K562 (cell line): ENCODE data around the gene NAGPA. TPM values are rescaled to one million over a fixed set of nuclear protein-coding genes. Genes with fewer than 3 reads are reported as not detected.

Source experiments
- ATAC-seq: fragments of 200-7000 bp; cut with Tn5 transposase; 3 replicates; pipeline ENCODE4 v1.9.1; 2020; ENCODE audit warnings: moderate library complexity
- BruUV-seq: library from RNA; stranded (reverse); fragments of 400-500 nt; replicated peaks from 2 replicates; lab custom pipeline; 2021; lab: Mats Ljungman, UMichigan
- CTCF ChIA-PET: fragments of 300-600 bp; formaldehyde crosslinking; extraction: SDS; loops from one replicate; lab custom pipeline; 2021; ENCODE audit warnings: low intra/inter-chr PET ratio; lab: Yijun Ruan, JAX
- POLR2A ChIA-PET: fragments of 300-600, 350-650 bp; sonication (Branson Sonifier 250); formaldehyde crosslinking; extraction: SDS; loops from one replicate; lab custom pipeline; 2021; ENCODE audit warnings: antibody characterized with exemption, inconsistent platforms; lab: Yijun Ruan, JAX
- DNase-seq, 4 experiments: peaks; one replicate each; pipeline versions ENCODE4 v3.0.0 to v3.0.0-alpha.2; 2011 to 2018; ENCODE audit warnings: low spot score in 3 of 4, mixed read lengths in 3 of 4; ENCODE audit errors: extremely low read depth in 1 of 4
- FAIRE-seq: peaks from 2 replicates; lab custom pipeline; 2011; peaks lifted over from hg19 to GRCh38; lab: Jason Lieb, UNC
- H2AFZ ChIP-seq: 2 replicates; pipeline ENCODE4 v1.6.0; 2011; ENCODE audit warnings: low read depth, low read length, control low read depth, inconsistent platforms
- H3K27ac ChIP-seq: fragments of 200-600 bp; 3 replicates; pipeline ENCODE4 v1.8.0; 2011; ENCODE audit warnings: low read depth, mild to moderate bottlenecking, control low read depth, inconsistent platforms, low read length, moderate library complexity, mixed read lengths; ENCODE audit errors: extremely low read depth
- H3K27me3 ChIP-seq, 2 experiments: fragments of 300-600 bp in 1 of 2; 2 replicates in 1 of 2; 3 replicates in 1 of 2; pipeline versions ENCODE4 v1.6.0 to v1.8.0; 2011; ENCODE audit warnings: inconsistent platforms in 2 of 2, low read length in 2 of 2, mild to moderate bottlenecking in 1 of 2, mixed read lengths in 1 of 2, moderate library complexity in 1 of 2; ENCODE audit not compliant: control insufficient read depth in 2 of 2, insufficient read depth in 2 of 2
- H3K36me3 ChIP-seq: fragments of 300-600 bp; 3 replicates; pipeline ENCODE4 v1.8.0; 2011; ENCODE audit warnings: mild to moderate bottlenecking, low read length, inconsistent platforms; ENCODE audit not compliant: control insufficient read depth, insufficient read depth
- H3K4me1 ChIP-seq, 2 experiments: fragments of 200-600 bp in 1 of 2; replicated peaks in 1 of 2; 2 replicates in 1 of 2; 3 replicates in 1 of 2; pipeline versions ENCODE4 v1.5.1 to v1.8.0; 2011; ENCODE audit warnings: inconsistent platforms in 2 of 2, low read length in 2 of 2, mild to moderate bottlenecking in 1 of 2, mixed read lengths in 1 of 2, moderate library complexity in 1 of 2; ENCODE audit not compliant: control insufficient read depth in 2 of 2, insufficient read depth in 2 of 2
- H3K4me2 ChIP-seq: 2 replicates; pipeline ENCODE4 v1.6.1; 2011; ENCODE audit warnings: low read length, control low read depth, inconsistent platforms, mixed read lengths; ENCODE audit not compliant: insufficient read depth
- H3K4me3 ChIP-seq: fragments of 200-600 bp; sonication (generic), shearing (Covaris generic); 2 replicates; pipeline ENCODE4 v1.5.1; 2016; ENCODE audit warnings: control low read depth, inconsistent platforms
- H3K79me2 ChIP-seq: fragments of 200-600 bp; 3 replicates; pipeline ENCODE4 v1.8.0; 2011; ENCODE audit warnings: low read length, inconsistent platforms; ENCODE audit not compliant: control insufficient read depth, insufficient read depth
- H3K9ac ChIP-seq, 2 experiments: 2 replicates each; pipeline versions ENCODE4 v1.6.0 to v1.6.1; 2011; ENCODE audit warnings: low read depth in 2 of 2, low read length in 2 of 2, control low read depth in 1 of 2, inconsistent platforms in 1 of 2, mild to moderate bottlenecking in 1 of 2, mixed read lengths in 1 of 2; ENCODE audit not compliant: insufficient read depth in 1 of 2
- H3K9me1 ChIP-seq: one replicate; pipeline ENCODE4 v1.6.0; 2011; ENCODE audit warnings: inconsistent platforms, mild to moderate bottlenecking, low read length, moderate library complexity; ENCODE audit not compliant: control insufficient read depth, insufficient read depth
- H3K9me3 ChIP-seq: replicated peaks from 2 replicates; pipeline ENCODE4 v1.5.1; 2011; ENCODE audit warnings: low read depth, low read length, inconsistent platforms; ENCODE audit not compliant: control insufficient read depth, insufficient read depth
- H4K20me1 ChIP-seq: replicated peaks from 2 replicates; pipeline ENCODE4 v1.6.1; 2011; ENCODE audit warnings: low read length, inconsistent platforms, mixed read lengths; ENCODE audit not compliant: control insufficient read depth, insufficient read depth
- ARID2 ChIP-seq: fragments of 450-650 bp; IDR thresholded peaks from 2 replicates; pipeline ENCODE4 v1.6.1; 2017; ENCODE audit warnings: antibody characterized with exemption, mild to moderate bottlenecking
- CBX1 ChIP-seq: sonication (generic); IDR thresholded peaks from 2 replicates; pipeline ENCODE4 v1.6.1; 2016; ENCODE audit warnings: antibody characterized with exemption, low read depth, mild to moderate bottlenecking
- CREB3L1 ChIP-seq: fragments of 450-650 bp; IDR thresholded peaks from 2 replicates; pipeline ENCODE4 v1.6.1; 2014; ENCODE audit warnings: low read depth, mild to moderate bottlenecking, moderate library complexity, borderline replicate concordance
- CSDE1 ChIP-seq, 2 experiments: fragments of 450-650 bp; IDR thresholded peaks; 2 replicates each; pipeline ENCODE4 v1.6.1; 2016; ENCODE audit warnings: mild to moderate bottlenecking in 1 of 2
- FUS ChIP-seq: fragments of 200-400 bp; formaldehyde crosslinking; optimal IDR thresholded peaks from 2 replicates; pipeline ENCODE3; 2017; ENCODE audit warnings: low read depth, low read length
- HDAC8 ChIP-seq: fragments of 450-650 bp; IDR thresholded peaks from 2 replicates; pipeline ENCODE4 v1.6.1; 2016; ENCODE audit warnings: mild to moderate bottlenecking, missing genetic modification characterization, moderate library complexity, missing compliant biosample characterization
- HNRNPH1 ChIP-seq: fragments of 200-400 bp; formaldehyde crosslinking; optimal IDR thresholded peaks from 2 replicates; pipeline ENCODE3; 2017; ENCODE audit warnings: low read depth, mild to moderate bottlenecking, low read length, moderate library complexity
- MAZ ChIP-seq, 2 experiments: fragments of 450-650 bp in 1 of 2; sonication (generic) in 1 of 2; formaldehyde crosslinking; IDR thresholded peaks in 1 of 2; conservative IDR thresholded peaks in 1 of 2; 2 replicates each; pipeline versions ENCODE4 v1.4.0 to v1.5.0; 2020; ENCODE audit warnings: mild to moderate bottlenecking in 1 of 2, missing genetic modification reagents in 1 of 2
- SMAD4 ChIP-seq: fragments of 250-450 bp; sonication (Bioruptor Pico); conservative IDR thresholded peaks from 2 replicates; pipeline ENCODE4 v1.8.0; 2021; ENCODE audit warnings: inconsistent platforms, mild to moderate bottlenecking, moderate library complexity
- SRSF3 ChIP-seq: fragments of 200-400 bp; formaldehyde crosslinking; IDR thresholded peaks from 2 replicates; pipeline ENCODE4 v1.6.1; 2016; ENCODE audit warnings: mild to moderate bottlenecking, low read length, moderate library complexity; ENCODE audit not compliant: insufficient read depth
- TEAD4 ChIP-seq, 2 experiments: sonication (generic) in 1 of 2; formaldehyde crosslinking in 1 of 2; IDR thresholded peaks; 2 replicates each; pipeline versions ENCODE4 v1.6.1 to v1.8.0; 2012 to 2022; ENCODE audit warnings: borderline replicate concordance in 1 of 2, inconsistent platforms in 1 of 2, low read length in 1 of 2, mild to moderate bottlenecking in 1 of 2, missing genetic modification reagents in 1 of 2
- XRCC3 ChIP-seq: fragments of 450-650 bp; IDR thresholded peaks from 2 replicates; pipeline ENCODE4 v1.6.1; 2017; ENCODE audit warnings: mild to moderate bottlenecking, moderate library complexity
- ZHX1 ChIP-seq: fragments of 150-350 bp; conservative IDR thresholded peaks from 2 replicates; pipeline ENCODE4 v1.6.1; 2014; ENCODE audit warnings: low read length
- ZNF263 ChIP-seq: sonication (generic); formaldehyde crosslinking; IDR thresholded peaks from 2 replicates; pipeline ENCODE4 v1.8.0; 2022; ENCODE audit warnings: mild to moderate bottlenecking, missing genetic modification reagents, borderline replicate concordance
- ZNF408 ChIP-seq: fragments of 250-450 bp; sonication (Bioruptor Pico); IDR thresholded peaks from 2 replicates; pipeline ENCODE4 v1.4.0; 2020; ENCODE audit warnings: low read depth, mild to moderate bottlenecking, moderate library complexity
- ZNF512 ChIP-seq: IDR thresholded peaks from 2 replicates; pipeline ENCODE4 v1.6.1; 2016; ENCODE audit warnings: missing genetic modification characterization, missing compliant biosample characterization
- ZNF79 ChIP-seq: fragments of 250-450 bp; sonication (Bioruptor Pico); IDR thresholded peaks from 2 replicates; pipeline ENCODE4 v1.4.0; 2020; ENCODE audit warnings: low read depth, mild to moderate bottlenecking, moderate library complexity
- WGBS: fragments of 100-300 bp; shearing (Covaris generic); methylation state at CpG from one replicate; pipeline ENCODE4 v1.1.6; 2016; ENCODE audit warnings: low coverage, mixed read lengths; ENCODE audit not compliant: insufficient coverage; ENCODE audit errors: missing lambda C conversion rate; 5-methylcytosine and 5-hydroxymethylcytosine counted together
- in situ Hi-C: fragments of 300-500 bp; cut with MboI; formaldehyde crosslinking; loops from 4 replicates; pipeline ENCODE4 v1.15.0; 2018; ENCODE audit warnings: inconsistent platforms, mixed read lengths
- intact Hi-C: fragments of 100-400 bp; cut with micrococcal nuclease; formaldehyde crosslinking; loops from 2 replicates; pipeline ENCODE4 v1.14.2; 2022
- polyA plus RNA-seq, 8 experiments: library from polyadenylated mRNA; depleted of rRNA in 4 of 8; stranded (reverse) in 5 of 8; unstranded in 3 of 8; fragments of >200 nt; fragmentation: Nextera tagmentation in 2 of 8; fragmentation: Illumina TruSeq in 1 of 8; extraction: Ambion mirVana in 2 of 8; extraction: Trizol in 1 of 8; gene quantifications; 2 replicates each; pipeline versions ENCODE4 v1.2.1 to v1.2.3, GENCODE V29; 2011 to 2014; ENCODE audit warnings: inconsistent platforms in 1 of 8, missing spikeins in 1 of 8
- total RNA-seq, 7 experiments: library from RNA; depleted of rRNA in 6 of 7; stranded (reverse); fragments of >200 nt in 6 of 7; fragmentation: Illumina TruSeq in 2 of 7; extraction: Trizol in 2 of 7; gene quantifications; 2 replicates each; pipeline versions ENCODE4 v1.2.1 to v1.2.3, GENCODE V29; 2011 to 2021; ENCODE audit warnings: low replicate concordance in 1 of 7

NAGPA gene
- total and polyA plus RNA-seq, 9 of the 15 experiments (the other 6 are each of a cell fraction or from before 2014, with no cell fraction given): 0.15 to 12.7 (median 4.6) TPM

DNA sequence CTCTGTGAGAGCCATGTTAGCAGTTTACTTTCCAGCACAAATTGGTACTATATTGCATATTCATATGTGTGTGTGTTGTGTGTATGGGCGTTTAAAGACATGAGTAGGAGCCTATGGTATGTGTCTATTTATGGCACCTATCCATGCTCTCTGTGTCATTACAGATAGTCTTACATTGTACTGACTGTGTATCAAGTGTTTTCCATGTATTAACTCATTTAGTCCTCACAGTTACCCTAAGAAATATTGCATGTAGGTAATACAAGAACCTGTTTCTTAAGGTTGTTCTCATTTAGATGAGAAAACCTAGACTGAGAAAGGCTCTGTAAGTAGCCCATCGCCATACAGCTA is 39.5 kb upstream of the NAGPA start:
- H3K9ac ChIP-seq: no peak overlapping the region
- 0 out of 2 replicates have a peak overlapping the region, but pooled peaks have one; percentile 94 for H3K4me3 ChIP-seq
- in situ Hi-C loops (no loop called here), intact Hi-C loops (no loop called here)
- ATAC-seq: no peak
- H3K36me3 ChIP-seq: peaks cover 32% of the 10 kb centered on the region
- H3K4me2 ChIP-seq: no peak overlapping the region; the same call in 1 of the 2 replicates
- TF ChIP-seq CSDE1 (IDR thresholded peaks at IDR 0.05): no peak
- no peak for TF ChIP-seq ZNF408 (CRISPR knock-in tag)
- TF ChIP-seq TEAD4 (IDR thresholded peaks at IDR 0.05; ENCODE audit: low read length): no peak
- TF ChIP-seq TEAD4 (CRISPR knock-in tag; IDR thresholded peaks at IDR 0.05; ENCODE audit: borderline replicate concordance): no peak
- no peak for TF ChIP-seq FUS
- TF ChIP-seq ZNF79 (CRISPR knock-in tag): no peak
- TF ChIP-seq MAZ (CRISPR knock-in tag; conservative IDR thresholded peaks at IDR 0.05 in 1 of 2, IDR thresholded peaks at IDR 0.05 in 1 of 2): no peak
- no peak for TF ChIP-seq CREB3L1
- no peak for TF ChIP-seq XRCC3
- TF ChIP-seq HDAC8 (tag): no peak
- no peak for TF ChIP-seq ZHX1
- TF ChIP-seq HNRNPH1: no peak
- TF ChIP-seq ZNF263 (CRISPR knock-in tag): no peak
- TF ChIP-seq SMAD4 (CRISPR knock-in tag): no peak
- no peak for TF ChIP-seq CBX1
- TF ChIP-seq ZNF512 (tag): no peak
- no peak for TF ChIP-seq SRSF3
- TF ChIP-seq ARID2: no peak
- no TSS peak for BruUV-seq
- H3K9me3 ChIP-seq: peaks cover 5% of the 10 kb centered on the region; the same call in 1 of the 2 replicates
- H3K27me3 ChIP-seq: no peaks in the 10 kb centered on the region
- FAIRE-seq: no peak
- H2AFZ ChIP-seq: no peak overlapping the region
- H3K79me2 ChIP-seq: peaks cover 16% of the 10 kb centered on the region
- CTCF ChIA-PET: no interaction called here
- WGBS: 83% methylated on average over 2 of the region's 2 CpGs
- no peak for DNase-seq
- H4K20me1 ChIP-seq: no peaks in the 10 kb centered on the region
- POLR2A ChIA-PET: interaction anchor here (0.6 kb wide), 1 partner anchor 9 kb away, joined by 3 read pairs; no protein-coding TSS in a partner anchor
- H3K9me1 ChIP-seq: no peaks in the 10 kb centered on the region
- no peak overlapping the region for H3K27ac ChIP-seq
- H3K4me1 ChIP-seq: peaks cover 5 to 6% of the 10 kb centered on the region in 2 experiments; a peak in 3 of 5 replicates
